GM23338 (cell line): ENCODE results near the gene CHMP5. TPM values are rescaled to one million over a fixed set of nuclear protein-coding genes. Genes with fewer than 3 reads are reported as not detected.

Experiments
- ATAC-seq: fragments of 200-7000 bp; cut with Tn5 transposase; 3 replicates; pipeline ENCODE4 v1.9.1; 2020
- DNase-seq: peaks from one replicate; pipeline ENCODE4 v3.0.0-alpha.2; 2015; ENCODE audit warnings: low spot score
- H2AFZ ChIP-seq: fragments of 200-600 bp; sonication (generic); 2 replicates; pipeline ENCODE4 v1.8.0; 2016; ENCODE audit warnings: antibody characterized with exemption, mild to moderate bottlenecking, moderate library complexity
- H3F3A ChIP-seq: fragments of 200-600 bp; sonication (generic); replicated peaks from 2 replicates; pipeline ENCODE4 v1.8.0; 2017; ENCODE audit warnings: antibody characterized with exemption, mixed run types, low read depth
- H3K27ac ChIP-seq: fragments of 200-600 bp; sonication (generic); 2 replicates; pipeline ENCODE4 v1.6.1; 2016; ENCODE audit warnings: low read depth
- H3K27me3 ChIP-seq: fragments of 200-600 bp; sonication (generic); 2 replicates; pipeline ENCODE4 v1.8.0; 2016; ENCODE audit warnings: mild to moderate bottlenecking, mixed run types, moderate library complexity; ENCODE audit not compliant: insufficient read depth
- H3K36me3 ChIP-seq: fragments of 200-600 bp; sonication (generic); 2 replicates; pipeline ENCODE4 v1.8.0; 2016; ENCODE audit warnings: mild to moderate bottlenecking; ENCODE audit not compliant: insufficient read depth
- H3K4me1 ChIP-seq: fragments of 200-600 bp; sonication (generic); 2 replicates; pipeline ENCODE4 v1.8.0; 2016; ENCODE audit warnings: mild to moderate bottlenecking, moderate library complexity; ENCODE audit not compliant: insufficient read depth
- H3K4me2 ChIP-seq: fragments of 200-600 bp; sonication (generic); 2 replicates; pipeline ENCODE4 v1.7.1; 2017; ENCODE audit warnings: mixed run types
- H3K4me3 ChIP-seq: fragments of 200-600 bp; sonication (generic); 2 replicates; pipeline ENCODE4 v1.6.1; 2016; ENCODE audit warnings: mixed run types
- H3K79me2 ChIP-seq: fragments of 200-600 bp; sonication (generic); replicated peaks from 2 replicates; pipeline ENCODE4 v1.8.0; 2017; ENCODE audit warnings: mild to moderate bottlenecking; ENCODE audit not compliant: insufficient read depth
- H3K9me2 ChIP-seq: fragments of 200-600 bp; sonication (generic); 2 replicates; pipeline ENCODE4 v1.8.0; 2017; ENCODE audit not compliant: insufficient read depth
- H4K20me1 ChIP-seq: fragments of 200-600 bp; sonication (generic); replicated peaks from 2 replicates; pipeline ENCODE4 v1.8.0; 2017; ENCODE audit warnings: mild to moderate bottlenecking; ENCODE audit not compliant: insufficient read depth
- H3K27ac Mint-ChIP-seq: 2 replicates; pipeline ENCODE4 v1.8.0; 2020; ENCODE audit warnings: inconsistent platforms, mild to moderate bottlenecking, moderate library complexity, mixed read lengths
- H3K27me3 Mint-ChIP-seq: 3 replicates; pipeline ENCODE4 v1.8.0; 2022; ENCODE audit warnings: low read depth, mild to moderate bottlenecking, moderate library complexity, mixed read lengths, inconsistent platforms; ENCODE audit not compliant: insufficient read depth, poor library complexity
- H3K36me3 Mint-ChIP-seq: 3 replicates; pipeline ENCODE4 v1.8.0; 2021; ENCODE audit warnings: low read depth, mild to moderate bottlenecking, inconsistent platforms, moderate library complexity, mixed read lengths
- H3K4me1 Mint-ChIP-seq: 3 replicates; pipeline ENCODE4 v1.8.0; 2020; ENCODE audit warnings: mild to moderate bottlenecking, inconsistent platforms, mixed read lengths
- H3K4me3 Mint-ChIP-seq: 3 replicates; pipeline ENCODE4 v1.8.0; 2021; ENCODE audit warnings: moderate library complexity, mild to moderate bottlenecking, inconsistent platforms, mixed read lengths
- H3K9me3 Mint-ChIP-seq: 3 replicates; pipeline ENCODE4 v1.8.0; 2020; ENCODE audit warnings: moderate library complexity, mild to moderate bottlenecking, inconsistent platforms, mixed read lengths
- CREB1 ChIP-seq: fragments of 250-450 bp; sonication (Bioruptor Pico); IDR thresholded peaks from 2 replicates; pipeline ENCODE4 v1.5.0; 2020; ENCODE audit warnings: low read depth, mild to moderate bottlenecking, moderate library complexity
- ETS1 ChIP-seq: IDR thresholded peaks from 2 replicates; pipeline ENCODE4 v1.6.1; 2016; ENCODE audit warnings: antibody characterized with exemption
- EZH2 ChIP-seq: fragments of 200-600 bp; sonication (generic); IDR thresholded peaks from one replicate; pipeline ENCODE4 v1.8.0; 2017; ENCODE audit warnings: antibody characterized with exemption, mild to moderate bottlenecking, low read depth; ENCODE audit not compliant: unreplicated experiment
- EZH2phosphoT487 ChIP-seq: fragments of 200-600 bp; sonication (generic); IDR thresholded peaks from one replicate; pipeline ENCODE4 v1.8.1; 2018; ENCODE audit warnings: antibody characterized with exemption; ENCODE audit not compliant: unreplicated experiment
- JUNB ChIP-seq: IDR thresholded peaks from one replicate; pipeline ENCODE4 v1.6.1; 2016; ENCODE audit warnings: antibody characterized with exemption; ENCODE audit not compliant: unreplicated experiment
- NANOG ChIP-seq: IDR thresholded peaks from 2 replicates; pipeline ENCODE4 v1.6.1; 2016; ENCODE audit warnings: antibody characterized with exemption, borderline replicate concordance
- REST ChIP-seq: IDR thresholded peaks from one replicate; pipeline ENCODE4 v1.6.1; 2018; ENCODE audit warnings: antibody characterized with exemption; ENCODE audit not compliant: unreplicated experiment
- STAT1 ChIP-seq: IDR thresholded peaks from one replicate; pipeline ENCODE4 v1.6.1; 2016; ENCODE audit warnings: antibody characterized with exemption; ENCODE audit not compliant: unreplicated experiment
- ZNF114 ChIP-seq: fragments of 250-450 bp; sonication (Bioruptor Pico); IDR thresholded peaks from 2 replicates; pipeline ENCODE4 v1.5.0; 2020; ENCODE audit warnings: mild to moderate bottlenecking, moderate library complexity
- ZNF331 ChIP-seq: fragments of 250-450 bp; sonication (Bioruptor Pico); IDR thresholded peaks from 2 replicates; pipeline ENCODE4 v1.5.0; 2020; ENCODE audit warnings: low read depth, mild to moderate bottlenecking, moderate library complexity
- ZNF462 ChIP-seq: fragments of 250-450 bp; sonication (Bioruptor Pico); IDR thresholded peaks from 2 replicates; pipeline ENCODE4 v1.5.0; 2020; ENCODE audit warnings: mild to moderate bottlenecking, moderate library complexity
- polyA plus RNA-seq: library from polyadenylated mRNA; unstranded; fragments of >200 nt; fragmentation: Nextera tagmentation; extraction: Ambion mirVana; gene quantifications from 2 replicates; pipeline ENCODE4 v1.2.1, GENCODE V29; 2016
- total RNA-seq: library from RNA; depleted of rRNA; stranded (reverse); fragments of >200 nt; shearing (Covaris generic); gene quantifications from 2 replicates; pipeline ENCODE4 v1.2.3, GENCODE V29; 2014
- TF ChIP-seq, protein P1 (sequence below), 2 experiments: fragments of 200-600 bp in 1 of 2; sonication (generic) in 1 of 2; conservative IDR thresholded peaks; 2 replicates each; pipeline versions ENCODE4 v1.5.1 to v1.6.1; 2016 to 2017; ENCODE audit warnings: antibody characterized with exemption in 2 of 2, low read depth in 2 of 2, mild to moderate bottlenecking in 2 of 2, moderate library complexity in 1 of 2

CHMP5 gene
- total and polyA plus RNA-seq, 2 experiments from 2014 or later = 30.9 to 77.8 TPM

DNA sequence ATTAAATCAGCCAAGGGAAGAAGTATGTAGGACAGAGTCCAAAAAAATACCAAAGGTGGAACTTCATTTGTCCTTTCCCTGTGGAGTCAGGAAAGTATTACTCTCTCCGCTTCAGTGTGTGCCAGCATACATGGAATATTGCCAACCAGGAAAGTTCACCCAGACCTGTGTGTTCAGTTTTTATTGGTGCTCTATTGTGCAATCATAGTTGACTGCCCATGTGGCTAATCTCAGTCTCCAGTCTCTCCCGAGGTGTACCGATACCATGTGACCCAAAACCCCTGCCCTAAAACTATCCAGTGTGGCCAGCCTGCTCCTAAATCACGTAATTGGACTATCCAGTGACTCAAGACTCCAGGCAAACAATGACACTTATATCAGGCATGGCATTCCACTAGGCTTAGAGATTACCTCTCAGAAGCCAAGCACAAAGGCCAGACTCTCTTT lies 64.3 kb downstream of the CHMP5 start (continued):
- no peak for TF ChIP-seq ZNF462 (CRISPR knock-in tag)
- no peak for TF ChIP-seq ZNF331 (CRISPR knock-in tag)
- TF ChIP-seq EZH2phosphoT487 = no peak
- TF ChIP-seq EZH2 = no peak
- TF ChIP-seq NANOG = no peak
- TF ChIP-seq JUNB = no peak

- DNase-seq (no peak), ATAC-seq (no peak)
- H3K9me3 Mint-ChIP-seq = no peaks in the 10 kb centered on the region
Observed at GRCh38 chr9:33329979-33330378, 65.1 kb downstream of the CHMP5 start.

More at GRCh38 chr9:33329979-33330378, 65.1 kb downstream of the CHMP5 start:
- no peaks in the 10 kb centered on the region for H3K4me1 Mint-ChIP-seq
- no peaks in the 10 kb centered on the region for H3K27me3 ChIP-seq
- H3F3A ChIP-seq = no peaks in the 10 kb centered on the region
- H2AFZ ChIP-seq = no peak overlapping the region
- H3K4me3 ChIP-seq = no peak overlapping the region
- peaks cover 11% of the 10 kb centered on the region; the same call in 1 of the 2 replicates for H3K36me3 ChIP-seq
- no peaks in the 10 kb centered on the region for H3K9me2 ChIP-seq
- no peak overlapping the region for H3K4me3 Mint-ChIP-seq
- H3K4me2 ChIP-seq = no peak overlapping the region
- H3K27me3 Mint-ChIP-seq = peaks cover 5% of the 10 kb centered on the region
- TF ChIP-seq REST = no peak
- no peak for TF ChIP-seq ZNF331 (CRISPR knock-in tag)
- TF ChIP-seq, protein P1, sequence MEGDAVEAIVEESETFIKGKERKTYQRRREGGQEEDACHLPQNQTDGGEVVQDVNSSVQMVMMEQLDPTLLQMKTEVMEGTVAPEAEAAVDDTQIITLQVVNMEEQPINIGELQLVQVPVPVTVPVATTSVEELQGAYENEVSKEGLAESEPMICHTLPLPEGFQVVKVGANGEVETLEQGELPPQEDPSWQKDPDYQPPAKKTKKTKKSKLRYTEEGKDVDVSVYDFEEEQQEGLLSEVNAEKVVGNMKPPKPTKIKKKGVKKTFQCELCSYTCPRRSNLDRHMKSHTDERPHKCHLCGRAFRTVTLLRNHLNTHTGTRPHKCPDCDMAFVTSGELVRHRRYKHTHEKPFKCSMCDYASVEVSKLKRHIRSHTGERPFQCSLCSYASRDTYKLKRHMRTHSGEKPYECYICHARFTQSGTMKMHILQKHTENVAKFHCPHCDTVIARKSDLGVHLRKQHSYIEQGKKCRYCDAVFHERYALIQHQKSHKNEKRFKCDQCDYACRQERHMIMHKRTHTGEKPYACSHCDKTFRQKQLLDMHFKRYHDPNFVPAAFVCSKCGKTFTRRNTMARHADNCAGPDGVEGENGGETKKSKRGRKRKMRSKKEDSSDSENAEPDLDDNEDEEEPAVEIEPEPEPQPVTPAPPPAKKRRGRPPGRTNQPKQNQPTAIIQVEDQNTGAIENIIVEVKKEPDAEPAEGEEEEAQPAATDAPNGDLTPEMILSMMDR (conservative IDR thresholded peaks at IDR 0.05; ENCODE audit: low read depth in 2 of 2) = no peak
- no peak for TF ChIP-seq EZH2
- no peak for TF ChIP-seq NANOG
- TF ChIP-seq CREB1 (CRISPR knock-in tag) = no peak
- TF ChIP-seq ZNF114 (CRISPR knock-in tag) = no peak
- TF ChIP-seq STAT1 = no peak
- TF ChIP-seq EZH2phosphoT487 = no peak
- TF ChIP-seq ETS1 = no peak
- no peak overlapping the region for H3K27ac Mint-ChIP-seq
- H4K20me1 ChIP-seq = no peaks in the 10 kb centered on the region
- H3K79me2 ChIP-seq = no peaks in the 10 kb centered on the region
- no peaks in the 10 kb centered on the region for H3K4me1 ChIP-seq
- peaks cover 57% of the 10 kb centered on the region for H3K36me3 Mint-ChIP-seq
- no peak overlapping the region for H3K27ac ChIP-seq
